GM18526 (cell line): ENCODE data around the gene USP38.

Experiments
- POLR2A ChIP-seq: IDR thresholded peaks from 3 replicates; pipeline ENCODE4 v1.6.1; 2011; ENCODE audit not compliant: insufficient read length; ENCODE audit errors: extremely low read depth

The USP38 gene

GRCh38 chr4:143251348-143251747 is 66.6 kb downstream of the USP38 start:
- no peak for TF ChIP-seq POLR2A

- TF ChIP-seq POLR2A, result no peak
Observed at GRCh38 chr4:143251779-143252178, 67.1 kb downstream of the USP38 start.

GRCh38 chr4:143252478-143252877 is 67.8 kb downstream of the USP38 start:
- TF ChIP-seq POLR2A, result no peak

GRCh38 chr4:143253166-143253565 is 68.4 kb downstream of the USP38 start:
- TF ChIP-seq POLR2A, result no peak

GRCh38 chr4:143254491-143255226 is 69.9 kb downstream of the USP38 start:
- no peak for TF ChIP-seq POLR2A

- no peak for TF ChIP-seq POLR2A
Observed at GRCh38 chr4:143256456-143256855, 71.7 kb downstream of the USP38 start.

GRCh38 chr4:143257356-143257755 is 72.6 kb downstream of the USP38 start:
- TF ChIP-seq POLR2A, result no peak

GRCh38 chr4:143260750-143261149 is 76.0 kb downstream of the USP38 start:
- TF ChIP-seq POLR2A, result no peak

GRCh38 chr4:143262838-143263237 is 78.1 kb downstream of the USP38 start:
- TF ChIP-seq POLR2A, result no peak

GRCh38 chr4:143270256-143270838 is 85.6 kb downstream of the USP38 start:
- TF ChIP-seq POLR2A, result no peak
